Measurements from ENCODE around the gene IRAK1BP1. TPM values are rescaled to one million over a fixed set of nuclear protein-coding genes. Genes with fewer than 3 reads are reported as not detected.

IRAK1BP1 gene
- total and polyA plus RNA-seq, 9 of the 15 experiments (the other 6 are each of a cell fraction or from before 2014, with no cell fraction given), result 1.8 to 3.7 (median 2.1) TPM

GRCh38 chr6:78836598-78836997, 30.8 kb upstream of the IRAK1BP1 start (continued):
- TF ChIP-seq ZNF318 (IDR thresholded peaks at IDR 0.05; ENCODE audit: borderline replicate concordance in 1 of 2, low read depth in 1 of 2), result no peak
- no peak for TF ChIP-seq ARHGAP35 (IDR thresholded peaks at IDR 0.05; ENCODE audit: partially characterized antibody)
- TF ChIP-seq GATAD2B (IDR thresholded peaks at IDR 0.05; ENCODE audit: borderline replicate concordance), result no peak
- no peak for TF ChIP-seq LARP7 (IDR thresholded peaks at IDR 0.05)

All from K562 (cell line).